ENCODE results near the gene SORL1-AS1.

SORL1-AS1 gene

DNA sequence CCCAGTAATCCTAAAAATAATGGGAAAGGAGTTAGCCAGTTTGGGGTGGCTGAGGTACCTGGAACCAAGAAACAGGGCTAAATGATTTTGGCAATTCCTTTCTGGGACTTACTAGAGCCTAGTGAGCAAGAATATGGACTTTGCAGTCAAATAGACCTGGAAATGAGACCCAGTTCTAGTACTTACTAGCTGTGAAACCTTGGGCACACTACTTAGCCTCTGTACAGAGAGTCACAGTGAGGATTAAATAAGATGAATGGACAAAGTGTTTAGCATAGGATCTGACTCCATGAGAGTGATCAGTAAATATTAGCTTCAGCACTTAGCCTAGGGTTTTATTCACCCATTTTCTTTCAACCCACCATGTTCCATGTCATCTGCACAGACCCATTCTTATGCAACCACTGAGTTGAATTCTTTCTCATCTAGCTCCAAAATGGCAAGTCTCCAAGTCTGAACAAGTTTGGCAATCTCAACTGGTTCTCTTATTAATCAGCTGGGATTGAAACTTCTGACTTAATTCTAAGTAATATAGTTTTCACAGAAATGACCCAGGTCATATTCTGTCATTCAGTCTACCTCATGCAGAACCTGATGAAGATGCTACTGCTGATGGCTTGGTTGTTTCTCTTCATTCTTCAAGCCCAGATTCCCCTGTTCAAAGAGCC lies 15.6 kb downstream of the SORL1-AS1 start:
- Histone ChIP-seq H3K4me1 (ENCODE audit: insufficient read depth, low read length) (no peaks in the 10 kb centered on the region), H2BK15ac (ENCODE audit: low read depth, low read length) (no peak overlapping the region), H2BK120ac (ENCODE audit: low read depth, low read length, poor library complexity, severe bottlenecking) (no peak overlapping the region), H2BK20ac (ENCODE audit: low read depth, low read length, poor library complexity, severe bottlenecking) (no peak overlapping the region), H3K23ac (ENCODE audit: insufficient read length, low read depth, low read length) (no peak overlapping the region), H2AK5ac (ENCODE audit: insufficient read length, low read length) (no peak overlapping the region), H2AFZ (ENCODE audit: low read length) (no peak overlapping the region), H3K4me2 (ENCODE audit: insufficient read depth, insufficient read length, low read length) (no peak overlapping the region), H3K4ac (ENCODE audit: low read depth, low read length) (no peak overlapping the region), H4K91ac (ENCODE audit: insufficient read length, low read depth, low read length) (no peak overlapping the region), H3K9ac (ENCODE audit: extremely low read depth, insufficient read length, low read length) (no peak overlapping the region), H3K23me2 (ENCODE audit: insufficient read length, low read depth, low read length, poor library complexity, severe bottlenecking) (no peaks in the 10 kb centered on the region), H3K18ac (ENCODE audit: insufficient read length, low read depth, low read length) (no peak overlapping the region), H3K27ac (ENCODE audit: insufficient read length, low read depth, low read length) (no peak overlapping the region), H4K20me1 (ENCODE audit: control insufficient read depth, insufficient read depth, insufficient read length) (no peaks in the 10 kb centered on the region), H4K8ac (replicated peaks; ENCODE audit: insufficient read length, low read depth, low read length) (no peak overlapping the region), H4K5ac (ENCODE audit: insufficient read length, low read depth, low read length) (no peak overlapping the region), H2BK12ac (ENCODE audit: insufficient read length, low read depth, low read length) (no peak overlapping the region), H3K56ac (ENCODE audit: insufficient read length, low read depth, low read length) (no peak overlapping the region), H3K79me1 (ENCODE audit: insufficient read depth, low read depth, low read length, poor library complexity, severe bottlenecking) (no peaks in the 10 kb centered on the region), H3K14ac (ENCODE audit: insufficient read depth, low read length) (no peak overlapping the region), H2BK5ac (ENCODE audit: insufficient read length, low read length) (no peak overlapping the region), H3K9me3 (ENCODE audit: control insufficient read depth, low read depth, low read length) (no peaks in the 10 kb centered on the region), H3T11ph (ENCODE audit: low read length) (no peak overlapping the region), H3K79me2 (ENCODE audit: insufficient read depth, low read length) (no peaks in the 10 kb centered on the region), H3K27me3 (ENCODE audit: insufficient read depth, low read length) (no peaks in the 10 kb centered on the region)
- DNase-seq, result no peak
- TF ChIP-seq, protein P1, sequence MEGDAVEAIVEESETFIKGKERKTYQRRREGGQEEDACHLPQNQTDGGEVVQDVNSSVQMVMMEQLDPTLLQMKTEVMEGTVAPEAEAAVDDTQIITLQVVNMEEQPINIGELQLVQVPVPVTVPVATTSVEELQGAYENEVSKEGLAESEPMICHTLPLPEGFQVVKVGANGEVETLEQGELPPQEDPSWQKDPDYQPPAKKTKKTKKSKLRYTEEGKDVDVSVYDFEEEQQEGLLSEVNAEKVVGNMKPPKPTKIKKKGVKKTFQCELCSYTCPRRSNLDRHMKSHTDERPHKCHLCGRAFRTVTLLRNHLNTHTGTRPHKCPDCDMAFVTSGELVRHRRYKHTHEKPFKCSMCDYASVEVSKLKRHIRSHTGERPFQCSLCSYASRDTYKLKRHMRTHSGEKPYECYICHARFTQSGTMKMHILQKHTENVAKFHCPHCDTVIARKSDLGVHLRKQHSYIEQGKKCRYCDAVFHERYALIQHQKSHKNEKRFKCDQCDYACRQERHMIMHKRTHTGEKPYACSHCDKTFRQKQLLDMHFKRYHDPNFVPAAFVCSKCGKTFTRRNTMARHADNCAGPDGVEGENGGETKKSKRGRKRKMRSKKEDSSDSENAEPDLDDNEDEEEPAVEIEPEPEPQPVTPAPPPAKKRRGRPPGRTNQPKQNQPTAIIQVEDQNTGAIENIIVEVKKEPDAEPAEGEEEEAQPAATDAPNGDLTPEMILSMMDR (conservative IDR thresholded peaks at IDR 0.05), result no peak
- Mint-ChIP-seq H3K4me1 (peaks cover 20 to 21% of the 10 kb centered on the region in 2 experiments), H3K27ac (no peak overlapping the region), H3K4me3 (no peak overlapping the region), H3K9me3 (no peaks in the 10 kb centered on the region), H3K36me3 (ENCODE audit: insufficient read depth in 1 of 3, low read depth in 3 of 3) (no peaks in the 10 kb centered on the region), H3K27me3 (ENCODE audit: low read depth) (no peaks in the 10 kb centered on the region)
